BJ (cell line): ENCODE data around the gene FAN1. TPM values are rescaled to one million over a fixed set of nuclear protein-coding genes. Genes with fewer than 3 reads are reported as not detected.

Experiments
- CTCF ChIA-PET: fragments of 350-600 bp; formaldehyde crosslinking; extraction: SDS; loops from one replicate; lab custom pipeline; 2021; ENCODE audit warnings: antibody characterized with exemption, inconsistent platforms; lab: Yijun Ruan, JAX
- POLR2A ChIA-PET: fragments of 300-600 bp; sonication (Branson Sonifier 250); formaldehyde crosslinking; extraction: SDS; loops from one replicate; lab custom pipeline; 2021; ENCODE audit warnings: antibody characterized with exemption; lab: Charles Lee
- DNase-seq: peaks from one replicate; pipeline ENCODE4 v3.0.0-alpha.2; 2011; ENCODE audit warnings: low read depth
- H3K27me3 ChIP-seq: 2 replicates; pipeline ENCODE4 v1.6.0; 2011; ENCODE audit warnings: low read length; ENCODE audit not compliant: control insufficient read depth, insufficient read depth
- H3K36me3 ChIP-seq: 2 replicates; pipeline ENCODE4 v1.5.1; 2011; ENCODE audit warnings: low read length; ENCODE audit not compliant: control insufficient read depth, insufficient read depth
- H3K4me3 ChIP-seq: 2 replicates; pipeline ENCODE4 v1.5.1; 2011; ENCODE audit warnings: low read depth, mild to moderate bottlenecking, control low read depth, low read length
- polyA plus RNA-seq: library from polyadenylated mRNA; depleted of rRNA; stranded (reverse); fragments of >200 nt; gene quantifications from 2 replicates; pipeline ENCODE4 v1.2.3, GENCODE V29; 2011
- TF ChIP-seq, protein P1 (sequence below): IDR thresholded peaks from 2 replicates; pipeline ENCODE4 v1.5.1; 2011; ENCODE audit warnings: low read depth, mild to moderate bottlenecking, control low read depth, inconsistent platforms, low read length, moderate library complexity; ENCODE audit not compliant: insufficient read depth

The FAN1 gene
- polyA plus RNA-seq, 1 experiment, result 5.8 TPM

DNA sequence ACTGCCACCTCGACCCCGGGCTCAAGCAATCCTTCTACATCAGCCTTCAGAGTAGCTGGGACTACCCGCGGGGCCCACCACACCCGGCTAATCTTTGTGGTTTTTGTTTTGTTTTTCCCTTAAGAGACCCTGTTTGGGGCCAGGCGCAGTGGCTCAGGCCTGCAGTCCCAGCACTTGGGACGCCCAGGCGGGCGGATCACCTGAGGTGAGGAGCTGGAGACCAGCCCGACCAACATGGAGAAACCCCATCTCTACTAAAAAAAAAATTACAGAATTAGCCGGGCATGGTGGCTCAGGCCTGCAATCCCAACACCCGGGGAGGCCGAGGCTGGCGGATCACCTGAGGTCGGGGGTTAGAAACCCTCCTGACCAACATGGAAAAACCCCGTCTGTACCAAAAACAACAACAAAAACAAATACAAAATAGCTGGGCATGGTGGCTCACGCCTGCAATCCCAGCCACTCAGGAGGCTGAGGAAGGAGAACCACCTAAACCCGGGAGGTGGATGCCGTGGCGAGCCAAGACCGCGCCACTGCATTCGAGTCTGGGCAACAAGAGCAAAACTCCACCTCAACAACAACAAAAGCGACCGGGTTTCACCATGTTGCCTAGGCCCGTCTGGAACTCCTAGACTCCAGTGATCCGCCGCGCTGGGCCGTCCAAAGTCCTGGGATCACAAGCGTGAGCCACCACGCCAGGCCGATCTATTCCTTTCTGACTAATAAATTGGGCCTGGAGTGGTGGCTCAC is 8.1 kb upstream of the FAN1 start:
- CTCF ChIA-PET, result interaction anchor here (0.7 kb wide), 1 partner anchor 231 kb away, joined by 3 read pairs; no protein-coding TSS in a partner anchor
- TF ChIP-seq, protein P1, sequence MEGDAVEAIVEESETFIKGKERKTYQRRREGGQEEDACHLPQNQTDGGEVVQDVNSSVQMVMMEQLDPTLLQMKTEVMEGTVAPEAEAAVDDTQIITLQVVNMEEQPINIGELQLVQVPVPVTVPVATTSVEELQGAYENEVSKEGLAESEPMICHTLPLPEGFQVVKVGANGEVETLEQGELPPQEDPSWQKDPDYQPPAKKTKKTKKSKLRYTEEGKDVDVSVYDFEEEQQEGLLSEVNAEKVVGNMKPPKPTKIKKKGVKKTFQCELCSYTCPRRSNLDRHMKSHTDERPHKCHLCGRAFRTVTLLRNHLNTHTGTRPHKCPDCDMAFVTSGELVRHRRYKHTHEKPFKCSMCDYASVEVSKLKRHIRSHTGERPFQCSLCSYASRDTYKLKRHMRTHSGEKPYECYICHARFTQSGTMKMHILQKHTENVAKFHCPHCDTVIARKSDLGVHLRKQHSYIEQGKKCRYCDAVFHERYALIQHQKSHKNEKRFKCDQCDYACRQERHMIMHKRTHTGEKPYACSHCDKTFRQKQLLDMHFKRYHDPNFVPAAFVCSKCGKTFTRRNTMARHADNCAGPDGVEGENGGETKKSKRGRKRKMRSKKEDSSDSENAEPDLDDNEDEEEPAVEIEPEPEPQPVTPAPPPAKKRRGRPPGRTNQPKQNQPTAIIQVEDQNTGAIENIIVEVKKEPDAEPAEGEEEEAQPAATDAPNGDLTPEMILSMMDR, result no peak

DNA sequence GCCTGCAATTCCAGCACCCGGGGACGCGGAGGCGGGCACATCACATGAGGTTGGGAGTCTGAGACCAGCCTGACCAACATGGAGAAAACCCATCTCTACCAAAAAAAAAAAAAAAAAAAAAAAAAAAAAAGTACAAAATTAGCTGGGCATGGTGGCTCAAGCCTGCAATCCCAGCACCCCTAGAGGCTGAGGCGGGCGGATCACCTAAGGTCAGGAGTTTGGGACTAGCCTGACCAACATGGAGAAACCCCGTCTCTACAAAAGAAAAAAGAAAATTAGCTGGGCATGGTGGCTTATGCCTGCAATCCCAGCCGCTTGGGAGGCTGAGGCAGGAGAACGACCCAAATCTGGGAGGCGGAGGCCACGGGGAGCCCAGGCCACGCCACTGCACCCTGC is 7.5 kb upstream of the FAN1 start:
- no peaks in the 10 kb centered on the region for H3K36me3 ChIP-seq
- ChIA-PET CTCF (interaction anchor here (0.7 kb wide), 1 partner anchor 231 kb away, joined by 3 read pairs; no protein-coding TSS in a partner anchor), POLR2A (no interaction called here)
- DNase-seq, result no peak
- no peak overlapping the region for H3K4me3 ChIP-seq
- no peaks in the 10 kb centered on the region for H3K27me3 ChIP-seq
- TF ChIP-seq, protein P1, result no peak

More for the DNA sequence above, 8.1 kb upstream of the FAN1 start:
- no peaks in the 10 kb centered on the region for H3K36me3 ChIP-seq
- H3K27me3 ChIP-seq, result no peaks in the 10 kb centered on the region
- DNase-seq, result no peak
- H3K4me3 ChIP-seq, result no peak overlapping the region
- POLR2A ChIA-PET, result no interaction called here

DNA sequence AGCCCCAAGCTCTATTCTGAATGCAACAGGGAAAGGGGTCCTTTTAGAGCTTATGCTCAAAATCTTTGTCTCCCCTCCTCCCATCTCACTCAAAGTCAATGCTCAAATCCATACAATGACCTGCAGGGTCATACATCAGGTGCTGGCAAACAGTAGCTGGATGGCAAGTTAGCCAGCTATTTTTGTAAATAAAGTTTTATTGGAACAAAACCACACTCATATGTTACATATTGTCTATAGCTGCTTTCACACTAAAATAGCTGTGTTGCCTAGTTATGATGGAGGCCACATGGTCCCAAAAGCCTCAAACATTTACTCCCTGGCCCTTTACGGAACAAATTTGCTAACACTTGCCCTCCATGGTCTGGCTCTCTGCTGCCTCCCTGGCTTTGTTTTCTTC is 1.8 kb upstream of the FAN1 start:
- POLR2A ChIA-PET, result no interaction called here

DNA sequence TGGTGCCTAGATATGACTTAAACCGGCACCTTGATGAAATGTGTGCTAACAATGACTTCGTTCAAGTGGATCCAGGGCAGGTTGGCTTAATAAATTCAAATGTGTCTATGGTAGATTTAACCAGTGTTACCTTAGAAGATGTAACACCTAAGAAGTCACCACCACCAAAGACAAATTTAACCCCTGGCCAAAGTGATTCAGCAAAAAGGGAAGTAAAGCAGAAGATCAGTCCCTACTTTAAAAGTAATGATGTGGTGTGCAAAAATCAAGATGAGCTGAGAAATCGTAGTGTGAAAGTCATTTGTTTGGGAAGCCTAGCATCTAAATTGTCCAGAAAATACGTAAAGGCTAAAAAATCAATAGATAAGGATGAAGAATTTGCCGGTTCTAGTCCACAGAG is 1.1 kb downstream of the FAN1 start:
- TF ChIP-seq, protein P1, result no peak
- H3K4me3 ChIP-seq, result no peak overlapping the region
- no peak for DNase-seq
- POLR2A ChIA-PET, result no interaction called here
- CTCF ChIA-PET, result interaction anchor here (1.1 to 6.8 kb wide), 6 partner anchors 13 to 584 kb away, joined by 3 to 40 read pairs (median 6); no protein-coding TSS in a partner anchor
- no peaks in the 10 kb centered on the region for H3K27me3 ChIP-seq
- H3K36me3 ChIP-seq, result peaks cover 4% of the 10 kb centered on the region; the same call in 1 of the 2 replicates

More for the DNA sequence above, 1.8 kb upstream of the FAN1 start:
- TF ChIP-seq, protein P1, result no peak
- CTCF ChIA-PET, result interaction anchor here (1.4 kb wide), 1 partner anchor 227 kb away, joined by 5 read pairs; no protein-coding TSS in a partner anchor
- Histone ChIP-seq H3K36me3 (no peaks in the 10 kb centered on the region), H3K4me3 (no peak overlapping the region), H3K27me3 (no peaks in the 10 kb centered on the region)
- DNase-seq, result no peak

DNA sequence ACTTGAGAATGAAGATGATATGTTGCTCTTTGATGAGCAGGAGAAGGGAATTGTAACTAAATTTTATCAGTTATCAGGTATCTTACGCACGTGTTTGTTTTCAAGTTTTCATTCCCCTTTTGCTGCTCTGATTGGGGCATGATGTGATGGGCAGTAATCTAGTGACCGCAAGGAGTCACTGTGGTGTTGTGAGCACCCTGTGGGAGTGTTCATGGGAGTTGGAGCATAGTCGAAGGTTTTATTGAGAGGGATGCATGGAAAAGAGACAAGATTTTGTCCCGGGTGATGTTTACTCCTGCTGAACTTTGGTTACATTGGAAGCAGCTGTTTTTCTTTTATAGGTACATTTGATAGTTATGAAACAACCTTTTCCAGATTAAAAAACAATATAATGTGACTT is 2.1 kb downstream of the FAN1 start:
- CTCF ChIA-PET, result interaction anchor here (0.9 to 6.8 kb wide), 5 partner anchors 11 to 239 kb away, joined by 3 to 40 read pairs (median 4); no protein-coding TSS in a partner anchor
- POLR2A ChIA-PET, result no interaction called here
- peaks cover 5% of the 10 kb centered on the region; the same call in 1 of the 2 replicates for H3K36me3 ChIP-seq

More for the DNA sequence above, 2.1 kb downstream of the FAN1 start:
- Histone ChIP-seq H3K27me3 (no peaks in the 10 kb centered on the region), H3K4me3 (no peak overlapping the region)
- no peak for DNase-seq
- TF ChIP-seq, protein P1, result peak; percentile 69
